Gastrocnemius medialis (tissue), 4 donors: ENCODE results near the gene HSPB2.

ENCODE experiments used
- CTCF ChIP-seq, 5 experiments: fragments of 450-650 bp in 3 of 5; fragments of 200-600 bp in 2 of 5; sonication (generic) in 2 of 5; IDR thresholded peaks in 4 of 5; conservative IDR thresholded peaks in 1 of 5; 1 replicate in 4 of 5; 2 replicates in 1 of 5; pipeline ENCODE4 v1.5.1; 2016 to 2019; ENCODE audit warnings: antibody characterized with exemption in 5 of 5, mild to moderate bottlenecking in 3 of 5, moderate library complexity in 3 of 5
- POLR2A ChIP-seq, 2 donors: fragments of 450-650 bp; IDR thresholded peaks; one replicate each; pipeline ENCODE4 v1.6.1; 2017; ENCODE audit warnings: antibody characterized with exemption in 2 of 2, mild to moderate bottlenecking in 2 of 2, moderate library complexity in 2 of 2

- TF ChIP-seq CTCF (IDR thresholded peaks at IDR 0.05 in 4 of 5, conservative IDR thresholded peaks at IDR 0.05 in 1 of 5) (no peak), POLR2A (IDR thresholded peaks at IDR 0.05) (no peak)
These were observed 32.9 kb upstream of the HSPB2 start for GRCh38 chr11:111879637-111879960.
